ENCODE data around the gene KLK2.
"Not testable (repeated sequence)": the region's sequence is repeated elsewhere in the genome, so short reads cannot be mapped to it uniquely, and the experiment has no call there.

The KLK2 gene

GRCh38 chr19:50876456-50876855 is 3.2 kb downstream of the KLK2 start:
- Histone ChIP-seq H3K27me3 (ENCODE audit: control insufficient read depth in 1 of 2, insufficient read depth in 2 of 2, low read length in 2 of 2) (peaks cover 12 to 37% of the 10 kb centered on the region in 2 donors), H3K27ac (ENCODE audit: low read depth, low read length) (no peak overlapping the region), H3K36me3 (ENCODE audit: insufficient read depth, low read length) (no peaks in the 10 kb centered on the region), H3K4me1 (ENCODE audit: insufficient read depth, low read length) (no peaks in the 10 kb centered on the region), H3K4me3 (ENCODE audit: low read depth in 1 of 2, low read length in 2 of 2) (no peak overlapping the region), H3K9ac (ENCODE audit: low read length) (no peak overlapping the region), H3K9me3 (ENCODE audit: low read length) (no peaks in the 10 kb centered on the region)

GRCh38 chr19:50877338-50877737 is 4.1 kb downstream of the KLK2 start:
- H3K36me3 ChIP-seq (ENCODE audit: insufficient read depth, low read length) = no peaks in the 10 kb centered on the region
- no peak overlapping the region for H3K9ac ChIP-seq (ENCODE audit: low read length)
- H3K27ac ChIP-seq (ENCODE audit: low read depth, low read length) = no peak overlapping the region
- H3K9me3 ChIP-seq (ENCODE audit: low read length) = no peaks in the 10 kb centered on the region
- peaks cover 12 to 37% of the 10 kb centered on the region in 2 donors for H3K27me3 ChIP-seq (ENCODE audit: control insufficient read depth in 1 of 2, insufficient read depth in 2 of 2, low read length in 2 of 2)
- H3K4me3 ChIP-seq (ENCODE audit: low read depth in 1 of 2, low read length in 2 of 2) = no peak overlapping the region
- H3K4me1 ChIP-seq (ENCODE audit: insufficient read depth, low read length) = no peaks in the 10 kb centered on the region

GRCh38 chr19:50878851-50879250 is 5.6 kb downstream of the KLK2 start:
- Histone ChIP-seq H3K4me1 (ENCODE audit: insufficient read depth, low read length) (no peaks in the 10 kb centered on the region), H3K27ac (ENCODE audit: low read depth, low read length) (no peak overlapping the region), H3K36me3 (ENCODE audit: insufficient read depth, low read length) (no peaks in the 10 kb centered on the region), H3K9ac (ENCODE audit: low read length) (no peak overlapping the region), H3K9me3 (ENCODE audit: low read length) (no peaks in the 10 kb centered on the region), H3K4me3 (ENCODE audit: low read depth in 1 of 2, low read length in 2 of 2) (no peak overlapping the region), H3K27me3 (ENCODE audit: control insufficient read depth in 1 of 2, insufficient read depth in 2 of 2, low read length in 2 of 2) (peaks cover 12 to 34% of the 10 kb centered on the region in 2 donors)

- no peak overlapping the region for H3K9ac ChIP-seq (ENCODE audit: low read length)
- H3K9me3 ChIP-seq (ENCODE audit: low read length) = no peaks in the 10 kb centered on the region
- H3K27me3 ChIP-seq (ENCODE audit: control insufficient read depth in 1 of 2, insufficient read depth in 2 of 2, low read length in 2 of 2) = peaks cover 12 to 26% of the 10 kb centered on the region in 2 donors
- H3K4me1 ChIP-seq (ENCODE audit: insufficient read depth, low read length) = no peaks in the 10 kb centered on the region
- H3K27ac ChIP-seq (ENCODE audit: low read depth, low read length) = no peak overlapping the region
- no peak overlapping the region for H3K4me3 ChIP-seq (ENCODE audit: low read depth in 1 of 2, low read length in 2 of 2)
- no peaks in the 10 kb centered on the region for H3K36me3 ChIP-seq (ENCODE audit: insufficient read depth, low read length)
These were observed 7.0 kb downstream of the KLK2 start for GRCh38 chr19:50880241-50880640.

GRCh38 chr19:50882188-50882587 is 8.9 kb downstream of the KLK2 start:
- H3K36me3 ChIP-seq (ENCODE audit: insufficient read depth, low read length) = no peaks in the 10 kb centered on the region
- H3K27me3 ChIP-seq (ENCODE audit: control insufficient read depth in 1 of 2, insufficient read depth in 2 of 2, low read length in 2 of 2) = peaks cover 5 to 19% of the 10 kb centered on the region in 2 donors
- no peak overlapping the region for H3K4me3 ChIP-seq (ENCODE audit: low read depth in 1 of 2, low read length in 2 of 2)
- H3K9me3 ChIP-seq (ENCODE audit: low read length) = no peaks in the 10 kb centered on the region
- H3K27ac ChIP-seq (ENCODE audit: low read depth, low read length) = no peak overlapping the region
- H3K4me1 ChIP-seq (ENCODE audit: insufficient read depth, low read length) = no peaks in the 10 kb centered on the region
- H3K9ac ChIP-seq (ENCODE audit: low read length) = no peak overlapping the region

- no peak overlapping the region for H3K27ac ChIP-seq (ENCODE audit: low read depth, low read length)
- peaks cover 22% of the 10 kb centered on the region for H3K4me1 ChIP-seq (ENCODE audit: insufficient read depth, low read length)
- H3K4me3 ChIP-seq (ENCODE audit: low read depth in 1 of 2, low read length in 2 of 2) = no peak overlapping the region
- no peak overlapping the region for H3K9ac ChIP-seq (ENCODE audit: low read length)
- no peaks in the 10 kb centered on the region for H3K9me3 ChIP-seq (ENCODE audit: low read length)
- H3K27me3 ChIP-seq (ENCODE audit: control insufficient read depth in 1 of 2, insufficient read depth in 2 of 2, low read length in 2 of 2) = no peaks in the 10 kb centered on the region
- no peaks in the 10 kb centered on the region for H3K36me3 ChIP-seq (ENCODE audit: insufficient read depth, low read length)
These were observed 16.4 kb downstream of the KLK2 start for GRCh38 chr19:50889638-50890037.

GRCh38 chr19:50890422-50891252 is 17.4 kb downstream of the KLK2 start:
- H3K9ac ChIP-seq (ENCODE audit: low read length) = no peak overlapping the region
- no peak overlapping the region for H3K4me3 ChIP-seq (ENCODE audit: low read depth in 1 of 2, low read length in 2 of 2)
- H3K27me3 ChIP-seq (ENCODE audit: control insufficient read depth in 1 of 2, insufficient read depth in 2 of 2, low read length in 2 of 2) = peaks cover 0 to 4% of the 10 kb centered on the region in 2 donors
- H3K27ac ChIP-seq (ENCODE audit: low read depth, low read length) = no peak overlapping the region
- H3K9me3 ChIP-seq (ENCODE audit: low read length) = no peaks in the 10 kb centered on the region
- H3K36me3 ChIP-seq (ENCODE audit: insufficient read depth, low read length) = no peaks in the 10 kb centered on the region
- peaks cover 30% of the 10 kb centered on the region for H3K4me1 ChIP-seq (ENCODE audit: insufficient read depth, low read length)

- no peaks in the 10 kb centered on the region for H3K9me3 ChIP-seq (ENCODE audit: low read length)
- no peak overlapping the region for H3K27ac ChIP-seq (ENCODE audit: low read depth, low read length)
- H3K9ac ChIP-seq (ENCODE audit: low read length) = no peak overlapping the region
- H3K4me1 ChIP-seq (ENCODE audit: insufficient read depth, low read length) = peaks cover 30% of the 10 kb centered on the region
- H3K4me3 ChIP-seq (ENCODE audit: low read depth in 1 of 2, low read length in 2 of 2) = no peak overlapping the region
- peaks cover 0 to 4% of the 10 kb centered on the region in 2 donors for H3K27me3 ChIP-seq (ENCODE audit: control insufficient read depth in 1 of 2, insufficient read depth in 2 of 2, low read length in 2 of 2)
- H3K36me3 ChIP-seq (ENCODE audit: insufficient read depth, low read length) = no peaks in the 10 kb centered on the region
These were observed 18.0 kb downstream of the KLK2 start for GRCh38 chr19:50891253-50891625.

- H3K4me3 ChIP-seq (ENCODE audit: low read depth in 1 of 2, low read length in 2 of 2) = no peak overlapping the region
- H3K4me1 ChIP-seq (ENCODE audit: insufficient read depth, low read length) = peaks cover 30% of the 10 kb centered on the region
- peaks cover 0 to 10% of the 10 kb centered on the region in 2 donors for H3K27me3 ChIP-seq (ENCODE audit: control insufficient read depth in 1 of 2, insufficient read depth in 2 of 2, low read length in 2 of 2)
- no peaks in the 10 kb centered on the region for H3K9me3 ChIP-seq (ENCODE audit: low read length)
- H3K9ac ChIP-seq (ENCODE audit: low read length) = no peak overlapping the region
- H3K36me3 ChIP-seq (ENCODE audit: insufficient read depth, low read length) = no peaks in the 10 kb centered on the region
- H3K27ac ChIP-seq (ENCODE audit: low read depth, low read length) = no peak overlapping the region
These were observed 20.0 kb downstream of the KLK2 start for GRCh38 chr19:50893047-50893736.

GRCh38 chr19:50894478-50895356 is 21.5 kb downstream of the KLK2 start:
- Histone ChIP-seq H3K27ac (ENCODE audit: low read depth, low read length) (no peak overlapping the region), H3K9me3 (ENCODE audit: low read length) (no peaks in the 10 kb centered on the region), H3K9ac (ENCODE audit: low read length) (no peak overlapping the region), H3K4me1 (ENCODE audit: insufficient read depth, low read length) (peaks cover 22% of the 10 kb centered on the region), H3K36me3 (ENCODE audit: insufficient read depth, low read length) (no peaks in the 10 kb centered on the region), H3K27me3 (ENCODE audit: control insufficient read depth in 1 of 2, insufficient read depth in 2 of 2, low read length in 2 of 2) (peaks cover 0 to 10% of the 10 kb centered on the region in 2 donors), H3K4me3 (ENCODE audit: low read depth in 1 of 2, low read length in 2 of 2) (no peak overlapping the region)

- peaks cover 0 to 13% of the 10 kb centered on the region in 2 donors for H3K27me3 ChIP-seq (ENCODE audit: control insufficient read depth in 1 of 2, insufficient read depth in 2 of 2, low read length in 2 of 2)
- not testable (repeated sequence) for H3K9ac ChIP-seq (ENCODE audit: low read length); H3K27ac ChIP-seq (ENCODE audit: low read depth, low read length); H3K4me3 ChIP-seq (ENCODE audit: low read depth in 1 of 2, low read length in 2 of 2); H3K9me3 ChIP-seq (ENCODE audit: low read length); H3K36me3 ChIP-seq (ENCODE audit: insufficient read depth, low read length)
- H3K4me1 ChIP-seq (ENCODE audit: insufficient read depth, low read length) = peaks cover 10% of the 10 kb centered on the region
These were observed 22.9 kb downstream of the KLK2 start for GRCh38 chr19:50896089-50896590.
